ENCODE results near the gene SLX4.

Gene SLX4

GRCh38 chr16:3598236-3598635, 13.2 kb downstream of the SLX4 start:
- DNase-seq: no peak

GRCh38 chr16:3597676-3598075, 13.7 kb downstream of the SLX4 start:
- DNase-seq: no peak

GRCh38 chr16:3597226-3597625, 14.2 kb downstream of the SLX4 start:
- no peak for DNase-seq

GRCh38 chr16:3596101-3596861, 15.1 kb downstream of the SLX4 start:
- no peak for DNase-seq

- DNase-seq: no peak
These were observed 15.8 kb downstream of the SLX4 start for GRCh38 chr16:3595521-3596021.

- no peak for DNase-seq
These were observed 16.3 kb downstream of the SLX4 start for GRCh38 chr16:3595110-3595486.

- DNase-seq: no peak
These were observed 16.9 kb downstream of the SLX4 start for GRCh38 chr16:3594316-3595109.

- DNase-seq: no peak
These were observed 18.8 kb downstream of the SLX4 start for GRCh38 chr16:3592559-3592958.

GRCh38 chr16:3591991-3592390, 19.4 kb downstream of the SLX4 start:
- no peak for DNase-seq

- DNase-seq: no peak
These were observed 20.0 kb downstream of the SLX4 start for GRCh38 chr16:3591436-3591803.

- DNase-seq: no peak
These were observed 20.5 kb downstream of the SLX4 start for GRCh38 chr16:3590736-3591435.

GRCh38 chr16:3589991-3590701, 21.3 kb downstream of the SLX4 start:
- DNase-seq: no peak

- no peak for DNase-seq
These were observed 21.9 kb downstream of the SLX4 start for GRCh38 chr16:3589441-3589921.

GRCh38 chr16:3589001-3589400, 22.4 kb downstream of the SLX4 start:
- DNase-seq: no peak

GRCh38 chr16:3587547-3588110, 23.8 kb downstream of the SLX4 start:
- DNase-seq: no peak

GRCh38 chr16:3584412-3584811, 27.0 kb downstream of the SLX4 start:
- DNase-seq: no peak

- no peak for DNase-seq
These were observed 27.9 kb downstream of the SLX4 start for GRCh38 chr16:3583303-3584038.

- DNase-seq: no peak
These were observed 28.9 kb downstream of the SLX4 start for GRCh38 chr16:3582276-3583165.

GRCh38 chr16:3581392-3581791, 30.0 kb downstream of the SLX4 start:
- DNase-seq: no peak

- DNase-seq: no peak
These were observed 30.7 kb downstream of the SLX4 start for GRCh38 chr16:3580686-3581085.

- peak; percentile 52 for DNase-seq
These were observed 31.2 kb downstream of the SLX4 start for GRCh38 chr16:3580251-3580651.
